ENCODE measurements around the gene INSIG1. TPM values are rescaled to one million over a fixed set of nuclear protein-coding genes. Genes with fewer than 3 reads are reported as not detected.

INSIG1 gene
- polyA plus RNA-seq, 1 of the 3 experiments (the other 2 are of a cell fraction): 6.4 TPM

- TF ChIP-seq MEF2A (IDR thresholded peaks at IDR 0.05; ENCODE audit: borderline replicate concordance, low read depth) (no peak), TCF12 (IDR thresholded peaks at IDR 0.05) (no peak), CHD2 (IDR thresholded peaks at IDR 0.05; ENCODE audit: low read length, partially characterized antibody) (no peak), REST (IDR thresholded peaks at IDR 0.05; ENCODE audit: low read depth, low read length) (no peak), POLR2AphosphoS5 (IDR thresholded peaks at IDR 0.05; ENCODE audit: low read depth, low read length) (no peak), NRF1 (IDR thresholded peaks at IDR 0.05; ENCODE audit: low read depth, low read length) (no peak), ELF1 (IDR thresholded peaks at IDR 0.05) (no peak)
Observed at GRCh38 chr7:155352076-155352752, 54.5 kb downstream of the INSIG1 start (continued).

GRCh38 chr7:155352753-155353115, 55.1 kb downstream of the INSIG1 start:
- TF ChIP-seq FOXJ3 (CRISPR knock-in tag; IDR thresholded peaks at IDR 0.05): no peak
- ChIA-PET POLR2A (no interaction called here), CTCF (interaction anchor here (1.0 to 2.5 kb wide), 3 partner anchors 8 to 425 kb away, joined by 3 to 12 read pairs (median 9); no protein-coding TSS in a partner anchor)

GRCh38 chr7:155353256-155353897, 55.7 kb downstream of the INSIG1 start:
- Histone ChIP-seq H2AFZ (ENCODE audit: low read depth) (no peak overlapping the region), H3K9me3 (no peaks in the 10 kb centered on the region), H3K79me2 (ENCODE audit: insufficient read depth) (no peaks in the 10 kb centered on the region), H4K20me1 (ENCODE audit: insufficient read depth) (no peaks in the 10 kb centered on the region), H3K4me3 (ENCODE audit: low read depth in 2 of 2, low read length in 1 of 2) (no peak overlapping the region), H3K4me1 (ENCODE audit: control insufficient read depth in 1 of 2, insufficient read depth in 2 of 2, low read depth in 1 of 2, low read length in 1 of 2) (peaks cover 0 to 5% of the 10 kb centered on the region in 2 experiments; a peak in 1 of 4 replicates), H3K27ac (ENCODE audit: low read depth in 2 of 2, low read length in 1 of 2) (no peak overlapping the region), H3F3A (replicated peaks; ENCODE audit: insufficient read depth) (no peaks in the 10 kb centered on the region), H3K36me3 (replicated peaks in 1 of 2; ENCODE audit: control insufficient read depth in 1 of 2, insufficient read depth in 2 of 2, low read length in 1 of 2) (no peaks in the 10 kb centered on the region), H3K27me3 (ENCODE audit: insufficient read depth) (peaks cover 19% of the 10 kb centered on the region; the same call in 1 of the 2 replicates), H3K4me2 (no peak overlapping the region), H3K9me2 (no peaks in the 10 kb centered on the region), H3K9ac (no peak overlapping the region)
- no peak for TF ChIP-seq GABPA (IDR thresholded peaks at IDR 0.05; ENCODE audit: low read depth)
- TF ChIP-seq RCOR1 (IDR thresholded peaks at IDR 0.05; ENCODE audit: low read length): no peak
- no peak for TF ChIP-seq MEF2A (IDR thresholded peaks at IDR 0.05; ENCODE audit: borderline replicate concordance, low read depth)
- no peak for TF ChIP-seq TEAD4 (IDR thresholded peaks at IDR 0.05; ENCODE audit: borderline replicate concordance, insufficient read depth)
- TF ChIP-seq RXRA (IDR thresholded peaks at IDR 0.05; ENCODE audit: borderline replicate concordance, low read depth): no peak
- TF ChIP-seq EP300 (IDR thresholded peaks at IDR 0.05; ENCODE audit: borderline replicate concordance in 1 of 2, low read depth in 1 of 2, low read length in 1 of 2): no peak
- no peak for TF ChIP-seq SIN3A (IDR thresholded peaks at IDR 0.05; ENCODE audit: borderline replicate concordance, low read depth, low read length)
- no peak for TF ChIP-seq ZBTB33 (IDR thresholded peaks at IDR 0.05; ENCODE audit: borderline replicate concordance, low read depth)
- no peak for TF ChIP-seq RFX5 (IDR thresholded peaks at IDR 0.05; ENCODE audit: low read length)
- no peak for TF ChIP-seq NRF1 (IDR thresholded peaks at IDR 0.05; ENCODE audit: low read depth, low read length)
- TF ChIP-seq USF1 (IDR thresholded peaks at IDR 0.05; ENCODE audit: borderline replicate concordance, low read depth): no peak
- no peak for TF ChIP-seq SMC3 (IDR thresholded peaks at IDR 0.05; ENCODE audit: low read depth, low read length)
- TF ChIP-seq FOSL2 (IDR thresholded peaks at IDR 0.05; ENCODE audit: borderline replicate concordance, low read depth): no peak
- DNase-seq: no peak
- CTCF ChIA-PET: interaction anchor here (0.7 to 2.5 kb wide), 5 partner anchors 9 to 1119 kb away, joined by 3 to 12 read pairs (median 3); no protein-coding TSS in a partner anchor
- WGBS (ENCODE audit: low lambda C conversion rate): 20% methylated on average over 8 of the region's 9 CpGs
- POLR2A ChIA-PET: no interaction called here

More at GRCh38 chr7:155352753-155353115, 55.1 kb downstream of the INSIG1 start:
- Histone ChIP-seq H3K36me3 (replicated peaks in 1 of 2; ENCODE audit: control insufficient read depth in 1 of 2, insufficient read depth in 2 of 2, low read length in 1 of 2) (no peaks in the 10 kb centered on the region), H3K9me2 (no peaks in the 10 kb centered on the region), H3K4me1 (ENCODE audit: control insufficient read depth in 1 of 2, insufficient read depth in 2 of 2, low read depth in 1 of 2, low read length in 1 of 2) (no peaks in the 10 kb centered on the region; a peak in 1 of 4 replicates), H3K4me3 (ENCODE audit: low read depth in 2 of 2, low read length in 1 of 2) (no peak overlapping the region), H3F3A (replicated peaks; ENCODE audit: insufficient read depth) (no peaks in the 10 kb centered on the region), H3K9me3 (no peaks in the 10 kb centered on the region), H2AFZ (ENCODE audit: low read depth) (no peak overlapping the region), H3K27me3 (ENCODE audit: insufficient read depth) (peaks cover 13% of the 10 kb centered on the region; the same call in 1 of the 2 replicates), H3K4me2 (no peak overlapping the region), H3K79me2 (ENCODE audit: insufficient read depth) (no peaks in the 10 kb centered on the region), H3K27ac (ENCODE audit: low read depth in 2 of 2, low read length in 1 of 2) (no peak overlapping the region), H3K9ac (no peak overlapping the region), H4K20me1 (ENCODE audit: insufficient read depth) (no peaks in the 10 kb centered on the region)
- no peak for DNase-seq
- 56% methylated on average over 5 of the region's 5 CpGs for WGBS (ENCODE audit: low lambda C conversion rate)

All from SK-N-SH (cell line).